Liver (tissue), 9 donors: ENCODE results near the gene NAT16. TPM values are rescaled to one million over a fixed set of nuclear protein-coding genes. Genes with fewer than 3 reads are reported as not detected.
A peak's percentile ranks its signal among the peaks of the same experiment; 100 is the strongest.

Source experiments
- DNase-seq: peaks from one replicate; pipeline ENCODE4 v3.0.0-alpha.2; 2017; ENCODE audit warnings: low spot score
- H3K27ac ChIP-seq, 2 donors: one replicate each; pipeline ENCODE4 v1.7.0; 2013; ENCODE audit warnings: inconsistent platforms in 2 of 2, low read length in 2 of 2, control low read depth in 1 of 2, low read depth in 1 of 2, mild to moderate bottlenecking in 1 of 2
- H3K27me3 ChIP-seq, 4 donors: one replicate each; pipeline versions ENCODE4 v1.6.1 to v1.7.0; 2013; ENCODE audit warnings: low read length in 3 of 4, inconsistent platforms in 1 of 4, mild to moderate bottlenecking in 1 of 4, moderate library complexity in 1 of 4; ENCODE audit not compliant: control insufficient read depth in 4 of 4, insufficient read depth in 4 of 4
- H3K36me3 ChIP-seq, 4 donors: one replicate each; pipeline versions ENCODE4 v1.6.1 to v1.7.0; 2013; ENCODE audit warnings: low read length in 3 of 4, mild to moderate bottlenecking in 3 of 4, low read depth in 1 of 4, moderate library complexity in 1 of 4; ENCODE audit not compliant: control insufficient read depth in 4 of 4, insufficient read depth in 3 of 4
- H3K4me1 ChIP-seq, 4 donors: one replicate each; pipeline versions ENCODE4 v1.6.1 to v1.7.0; 2013; ENCODE audit warnings: low read length in 3 of 4, mild to moderate bottlenecking in 3 of 4, moderate library complexity in 1 of 4; ENCODE audit not compliant: control insufficient read depth in 4 of 4, insufficient read depth in 4 of 4
- H3K4me3 ChIP-seq, 3 donors: one replicate each; pipeline versions ENCODE4 v1.6.1 to v1.7.0; 2013; ENCODE audit warnings: low read length in 3 of 3, control low read depth in 1 of 3, low read depth in 1 of 3, mild to moderate bottlenecking in 1 of 3
- H3K9ac ChIP-seq, 2 donors: one replicate each; pipeline ENCODE4 v1.7.0; 2013; ENCODE audit warnings: low read length in 2 of 2, mild to moderate bottlenecking in 2 of 2, moderate library complexity in 2 of 2, control low read depth in 1 of 2, low read depth in 1 of 2
- H3K9me3 ChIP-seq, 4 donors: one replicate each; pipeline versions ENCODE4 v1.6.1 to v1.7.0; 2013; ENCODE audit warnings: low read length in 3 of 4; ENCODE audit not compliant: control insufficient read depth in 4 of 4
- FOXA1 ChIP-seq: IDR thresholded peaks from 2 replicates; pipeline ENCODE4 v1.6.1; 2016; ENCODE audit warnings: antibody characterized with exemption
- FOXA2 ChIP-seq: IDR thresholded peaks from 2 replicates; pipeline ENCODE4 v1.6.1; 2016; ENCODE audit warnings: antibody characterized with exemption
- GABPA ChIP-seq, 2 donors: IDR thresholded peaks in 1 of 2; conservative IDR thresholded peaks in 1 of 2; 2 replicates each; pipeline ENCODE4 v1.6.1; 2016; ENCODE audit warnings: antibody characterized with exemption in 2 of 2, mild to moderate bottlenecking in 1 of 2, moderate library complexity in 1 of 2
- HNF4A ChIP-seq, 2 donors: conservative IDR thresholded peaks; 2 replicates each; pipeline ENCODE4 v1.6.1; 2016; ENCODE audit warnings: antibody characterized with exemption in 2 of 2, mild to moderate bottlenecking in 2 of 2
- JUND ChIP-seq, 2 donors: IDR thresholded peaks; 2 replicates each; pipeline ENCODE4 v1.6.1; 2016; ENCODE audit warnings: antibody characterized with exemption in 2 of 2
- RXRA ChIP-seq, 2 donors: IDR thresholded peaks; 2 replicates each; pipeline ENCODE4 v1.6.1; 2017 to 2018; ENCODE audit warnings: antibody characterized with exemption in 2 of 2, mild to moderate bottlenecking in 1 of 2
- TAF1 ChIP-seq: conservative IDR thresholded peaks from 2 replicates; pipeline ENCODE4 v1.6.1; 2016; ENCODE audit warnings: antibody characterized with exemption, mild to moderate bottlenecking
- WGBS: extraction: QIAGEN DNeasy Blood & Tissue Kit; methylation state at CpG from one replicate; pipeline ENCODE4 v1.1.7; 2013; 5-methylcytosine and 5-hydroxymethylcytosine counted together
- polyA plus RNA-seq, 2 donors: library from polyadenylated mRNA; stranded (reverse) in 1 of 2; unstranded in 1 of 2; fragments of 200-250 nt in 1 of 2; fragments of >200 nt in 1 of 2; fragmentation: Nextera tagmentation in 1 of 2; extraction: Ambion mirVana in 1 of 2; gene quantifications; one replicate each; pipeline versions ENCODE4 v1.2.1 to v1.2.3, GENCODE V29; 2013 to 2015
- total RNA-seq, 2 donors: library from RNA; depleted of rRNA; stranded (reverse); fragments of >200 nt; gene quantifications; one replicate each; pipeline ENCODE4 v1.2.3, GENCODE V29; 2014
- TF ChIP-seq, protein P1 (sequence below): IDR thresholded peaks from 2 replicates; pipeline ENCODE4 v1.6.1; 2016; ENCODE audit warnings: antibody characterized with exemption, mild to moderate bottlenecking
- TF ChIP-seq, protein P2 (sequence below): fragments of 150-350 bp; IDR thresholded peaks from 2 replicates; pipeline ENCODE4 v1.5.1; 2017; ENCODE audit warnings: improper control_type of control experiment, low read depth, low read length; ENCODE audit not compliant: missing input control
- donor health status: healthy.
- donor health status: healthy.
- donor health status: healthy.
- donor health status: healthy.
- donor health status: healthy.

Gene NAT16
- total and polyA plus RNA-seq, 4 donors = not detected

DNA sequence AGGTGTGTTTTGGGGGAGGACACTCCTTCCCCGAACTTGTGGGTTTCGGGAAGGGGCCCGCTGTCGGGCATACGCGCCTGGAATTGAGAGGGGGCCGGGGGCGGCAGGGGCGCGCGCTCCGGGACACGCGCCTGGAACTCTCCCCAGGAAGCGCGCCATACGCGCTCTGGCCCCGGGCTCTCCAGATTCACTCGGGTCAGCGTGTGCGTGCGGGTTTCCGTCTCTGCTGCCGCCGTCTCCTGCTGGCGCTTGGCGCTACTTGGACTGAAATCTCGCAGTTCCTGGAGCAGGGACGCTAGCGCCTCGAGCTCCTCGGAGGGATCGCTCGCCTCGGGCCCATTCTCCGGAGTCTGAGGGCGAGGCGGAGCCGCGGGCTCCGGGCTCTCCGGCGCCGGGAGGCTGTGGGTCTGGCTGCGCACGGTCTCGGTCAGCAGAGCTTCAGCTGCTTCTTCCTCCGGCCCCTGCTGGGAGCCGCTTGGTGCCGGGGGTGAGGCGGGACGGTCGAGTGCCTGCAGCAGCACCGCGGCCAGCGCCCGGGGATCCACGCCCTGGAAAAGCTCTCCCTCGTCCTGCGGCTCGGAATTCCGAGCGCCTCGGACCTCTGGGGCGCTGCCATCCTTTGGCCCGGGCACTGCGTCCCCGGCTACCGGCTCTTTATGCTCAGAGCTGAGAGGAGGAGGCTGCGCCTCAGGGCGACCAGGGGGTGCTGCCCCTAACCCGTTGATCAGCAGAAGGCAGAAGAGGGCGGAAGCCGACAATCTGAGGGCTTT is 15.8 kb downstream of the NAT16 start:
- DNase-seq = no peak
- Histone ChIP-seq H3K4me3 (peak overlapping the region in 1 of 3 donors; percentile 12), H3K27me3 (peaks cover 7 to 8% (median 7%) of the 10 kb centered on the region in 4 donors)

DNA sequence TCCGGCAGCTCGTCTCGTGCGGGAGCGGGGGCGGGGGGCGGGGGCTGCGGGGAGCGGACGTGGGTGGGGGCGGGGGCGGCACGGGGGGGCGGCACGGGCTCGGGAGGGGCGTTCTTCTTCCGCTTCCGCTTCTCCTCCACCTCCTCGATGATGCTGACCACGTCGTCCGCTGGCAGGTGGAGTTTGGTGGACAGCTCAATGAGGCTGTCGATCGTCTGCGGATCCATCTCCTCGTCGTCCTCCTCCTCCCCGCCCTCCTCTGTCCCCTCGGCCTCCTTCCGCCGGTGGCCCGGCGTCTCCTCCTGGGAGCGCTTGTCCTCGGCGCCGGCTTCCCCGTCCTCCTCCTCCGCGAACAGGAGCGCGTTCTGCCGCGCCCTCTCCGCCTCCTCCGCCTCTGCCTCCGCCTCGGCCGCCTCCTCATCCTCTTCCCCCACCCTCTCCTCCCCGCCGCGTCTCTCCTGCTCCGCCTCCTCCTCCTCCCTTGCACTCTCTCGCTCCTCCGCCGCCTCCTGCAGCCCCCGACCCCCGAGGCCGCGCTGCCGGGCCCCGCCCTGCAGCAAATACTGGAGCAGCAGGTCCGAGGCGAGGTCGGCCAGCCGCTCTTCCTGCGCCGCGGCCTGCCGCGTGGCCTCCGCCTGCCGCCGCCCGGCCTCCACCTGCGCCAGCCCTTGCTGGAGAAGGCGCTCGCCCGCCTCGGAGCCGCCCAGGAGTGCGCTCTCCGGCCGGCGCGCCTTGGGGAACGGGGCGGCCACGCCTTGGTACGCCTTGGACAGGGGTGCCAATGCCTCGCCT is 16.6 kb downstream of the NAT16 start:
- no peak for DNase-seq
- Histone ChIP-seq H3K36me3 (peaks cover 0 to 13% (median 4%) of the 10 kb centered on the region in 4 donors), H3K27me3 (peaks cover 5 to 7% (median 6%) of the 10 kb centered on the region in 4 donors)

More for the DNA sequence above, 15.8 kb downstream of the NAT16 start:
- H3K9ac ChIP-seq = no peak overlapping the region
- WGBS = 5% methylated on average over 75 of the region's 75 CpGs
- H3K4me1 ChIP-seq = peaks cover 0 to 27% (median 11%) of the 10 kb centered on the region in 4 donors
- no peaks in the 10 kb centered on the region for H3K9me3 ChIP-seq
- TF ChIP-seq TAF1 = no peak
- TF ChIP-seq, protein P1, sequence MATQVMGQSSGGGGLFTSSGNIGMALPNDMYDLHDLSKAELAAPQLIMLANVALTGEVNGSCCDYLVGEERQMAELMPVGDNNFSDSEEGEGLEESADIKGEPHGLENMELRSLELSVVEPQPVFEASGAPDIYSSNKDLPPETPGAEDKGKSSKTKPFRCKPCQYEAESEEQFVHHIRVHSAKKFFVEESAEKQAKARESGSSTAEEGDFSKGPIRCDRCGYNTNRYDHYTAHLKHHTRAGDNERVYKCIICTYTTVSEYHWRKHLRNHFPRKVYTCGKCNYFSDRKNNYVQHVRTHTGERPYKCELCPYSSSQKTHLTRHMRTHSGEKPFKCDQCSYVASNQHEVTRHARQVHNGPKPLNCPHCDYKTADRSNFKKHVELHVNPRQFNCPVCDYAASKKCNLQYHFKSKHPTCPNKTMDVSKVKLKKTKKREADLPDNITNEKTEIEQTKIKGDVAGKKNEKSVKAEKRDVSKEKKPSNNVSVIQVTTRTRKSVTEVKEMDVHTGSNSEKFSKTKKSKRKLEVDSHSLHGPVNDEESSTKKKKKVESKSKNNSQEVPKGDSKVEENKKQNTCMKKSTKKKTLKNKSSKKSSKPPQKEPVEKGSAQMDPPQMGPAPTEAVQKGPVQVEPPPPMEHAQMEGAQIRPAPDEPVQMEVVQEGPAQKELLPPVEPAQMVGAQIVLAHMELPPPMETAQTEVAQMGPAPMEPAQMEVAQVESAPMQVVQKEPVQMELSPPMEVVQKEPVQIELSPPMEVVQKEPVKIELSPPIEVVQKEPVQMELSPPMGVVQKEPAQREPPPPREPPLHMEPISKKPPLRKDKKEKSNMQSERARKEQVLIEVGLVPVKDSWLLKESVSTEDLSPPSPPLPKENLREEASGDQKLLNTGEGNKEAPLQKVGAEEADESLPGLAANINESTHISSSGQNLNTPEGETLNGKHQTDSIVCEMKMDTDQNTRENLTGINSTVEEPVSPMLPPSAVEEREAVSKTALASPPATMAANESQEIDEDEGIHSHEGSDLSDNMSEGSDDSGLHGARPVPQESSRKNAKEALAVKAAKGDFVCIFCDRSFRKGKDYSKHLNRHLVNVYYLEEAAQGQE = peak; percentile 93
- H3K27ac ChIP-seq = no peak overlapping the region
- peaks cover 0 to 7% (median 2%) of the 10 kb centered on the region in 4 donors for H3K36me3 ChIP-seq

More for the DNA sequence above, 16.6 kb downstream of the NAT16 start:
- Histone ChIP-seq H3K27ac (no peak overlapping the region), H3K4me3 (peak overlapping the region in 1 of 3 donors; percentile 12), H3K9me3 (no peaks in the 10 kb centered on the region), H3K9ac (no peak overlapping the region), H3K4me1 (peaks cover 0 to 26% (median 11%) of the 10 kb centered on the region in 4 donors)
- TF ChIP-seq FOXA1 (no peak), JUND (IDR thresholded peaks at IDR 0.05) (no peak), RXRA (IDR thresholded peaks at IDR 0.05) (no peak), GABPA (IDR thresholded peaks at IDR 0.05 in 1 of 2, conservative IDR thresholded peaks at IDR 0.05 in 1 of 2) (no peak), FOXA2 (no peak), HNF4A (conservative IDR thresholded peaks at IDR 0.05) (no peak)
- TF ChIP-seq, protein P2, sequence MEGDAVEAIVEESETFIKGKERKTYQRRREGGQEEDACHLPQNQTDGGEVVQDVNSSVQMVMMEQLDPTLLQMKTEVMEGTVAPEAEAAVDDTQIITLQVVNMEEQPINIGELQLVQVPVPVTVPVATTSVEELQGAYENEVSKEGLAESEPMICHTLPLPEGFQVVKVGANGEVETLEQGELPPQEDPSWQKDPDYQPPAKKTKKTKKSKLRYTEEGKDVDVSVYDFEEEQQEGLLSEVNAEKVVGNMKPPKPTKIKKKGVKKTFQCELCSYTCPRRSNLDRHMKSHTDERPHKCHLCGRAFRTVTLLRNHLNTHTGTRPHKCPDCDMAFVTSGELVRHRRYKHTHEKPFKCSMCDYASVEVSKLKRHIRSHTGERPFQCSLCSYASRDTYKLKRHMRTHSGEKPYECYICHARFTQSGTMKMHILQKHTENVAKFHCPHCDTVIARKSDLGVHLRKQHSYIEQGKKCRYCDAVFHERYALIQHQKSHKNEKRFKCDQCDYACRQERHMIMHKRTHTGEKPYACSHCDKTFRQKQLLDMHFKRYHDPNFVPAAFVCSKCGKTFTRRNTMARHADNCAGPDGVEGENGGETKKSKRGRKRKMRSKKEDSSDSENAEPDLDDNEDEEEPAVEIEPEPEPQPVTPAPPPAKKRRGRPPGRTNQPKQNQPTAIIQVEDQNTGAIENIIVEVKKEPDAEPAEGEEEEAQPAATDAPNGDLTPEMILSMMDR = no peak
- WGBS = 4% methylated on average over 92 of the region's 92 CpGs
